Neural cell (in vitro differentiated cells): ENCODE results near the gene P4HA2.

ENCODE experiments used
- CTCF ChIP-seq: fragments of 450-650 bp; IDR thresholded peaks from 2 replicates; pipeline ENCODE4 v1.5.1; 2014; ENCODE audit warnings: antibody characterized with exemption, mild to moderate bottlenecking, moderate library complexity; ENCODE audit not compliant: poor library complexity, severe bottlenecking
- EP300 ChIP-seq: fragments of 450-650 bp; conservative IDR thresholded peaks from 2 replicates; pipeline ENCODE4 v1.6.1; 2014; ENCODE audit warnings: antibody characterized with exemption, mild to moderate bottlenecking, moderate library complexity; ENCODE audit not compliant: poor library complexity, severe bottlenecking

GRCh38 chr5:132260714-132261551 lies 33.3 kb upstream of the P4HA2 start:
- no peak for TF ChIP-seq CTCF
- TF ChIP-seq EP300, result no peak
